Medulla oblongata (tissue), 1 donor: Measurements from ENCODE around the gene ATP8B3.
A peak's percentile ranks its signal among the peaks of the same experiment; 100 is the strongest.
"Not testable (repeated sequence)": the region's sequence is repeated elsewhere in the genome, so short reads cannot be mapped to it uniquely, and the experiment has no call there.

ENCODE experiments used
- DNase-seq: peaks from one replicate; pipeline ENCODE4 v3.0.0-alpha.2; 2015; ENCODE audit errors: extremely low spot score

Gene ATP8B3

GRCh38 chr19:1769645-1769985 lies 42.5 kb downstream of the ATP8B3 start:
- no peak for DNase-seq

GRCh38 chr19:1768918-1769644 lies 43.0 kb downstream of the ATP8B3 start:
- no peak for DNase-seq

GRCh38 chr19:1768248-1768647 lies 43.8 kb downstream of the ATP8B3 start:
- no peak for DNase-seq

GRCh38 chr19:1767464-1767933 lies 44.6 kb downstream of the ATP8B3 start:
- DNase-seq: peak; percentile 6

- DNase-seq: no peak
Measured at GRCh38 chr19:1766800-1767352, 45.2 kb downstream of the ATP8B3 start.

- no peak for DNase-seq
Measured at GRCh38 chr19:1765904-1766799, 45.9 kb downstream of the ATP8B3 start.

GRCh38 chr19:1765232-1765903 lies 46.7 kb downstream of the ATP8B3 start:
- DNase-seq: no peak

- no peak for DNase-seq
Measured at GRCh38 chr19:1764729-1765128, 47.3 kb downstream of the ATP8B3 start.

GRCh38 chr19:1763648-1764639 lies 48.1 kb downstream of the ATP8B3 start:
- DNase-seq: no peak

GRCh38 chr19:1762243-1763117 lies 49.6 kb downstream of the ATP8B3 start:
- DNase-seq: no peak

GRCh38 chr19:1761528-1762242 lies 50.4 kb downstream of the ATP8B3 start:
- DNase-seq: no peak

- not testable (repeated sequence) for DNase-seq
Measured at GRCh38 chr19:1760786-1761527, 51.1 kb downstream of the ATP8B3 start.

- no peak for DNase-seq
Measured at GRCh38 chr19:1760020-1760419, 52.1 kb downstream of the ATP8B3 start.

- no peak for DNase-seq
Measured at GRCh38 chr19:1758959-1759903, 52.8 kb downstream of the ATP8B3 start.

GRCh38 chr19:1758231-1758577 lies 53.9 kb downstream of the ATP8B3 start:
- DNase-seq: no peak

GRCh38 chr19:1757468-1758230 lies 54.4 kb downstream of the ATP8B3 start:
- DNase-seq: no peak
